HEK293 (cell line): ENCODE data around the gene ADRA2C.

Source experiments
- CTCF ChIP-seq: fragments of 450-650 bp; formaldehyde crosslinking; IDR thresholded peaks from 2 replicates; pipeline ENCODE4 v1.5.1; 2016; ENCODE audit warnings: missing biosample characterization, missing genetic modification characterization
- ZNF416 ChIP-seq: fragments of 450-650 bp; formaldehyde crosslinking; IDR thresholded peaks from 2 replicates; pipeline ENCODE4 v1.5.1; 2016; ENCODE audit warnings: missing biosample characterization, missing genetic modification characterization
- ZNF843 ChIP-seq: fragments of 450-650 bp; formaldehyde crosslinking; IDR thresholded peaks from 2 replicates; pipeline ENCODE4 v1.5.1; 2016; ENCODE audit warnings: missing biosample characterization, missing genetic modification characterization

GRCh38 chr4:3807311-3807710 lies 41.1 kb downstream of the ADRA2C start:
- TF ChIP-seq CTCF (tag by site-specific recombination): no peak
- no peak for TF ChIP-seq ZNF416 (tag by site-specific recombination)
- no peak for TF ChIP-seq ZNF843 (tag by site-specific recombination)
